Astrocyte of the cerebellum (primary cell): ENCODE data around the gene CDK5R2.
"Not testable (repeated sequence)": the region's sequence is repeated elsewhere in the genome, so short reads cannot be mapped to it uniquely, and the experiment has no call there.

Experiments
- DNase-seq: peaks from one replicate; pipeline ENCODE4 v3.0.0-alpha.2; 2011; ENCODE audit warnings: low read depth
- H3K4me3 ChIP-seq: 2 replicates; pipeline ENCODE4 v1.5.1; 2011; ENCODE audit warnings: mild to moderate bottlenecking, low read depth, low read length, moderate library complexity
- in situ Hi-C: cut with HindIII; loops from 2 replicates; pipeline ENCODE4 v1.10.0; 2017; ENCODE audit warnings: low sequenced_read_pairs
- TF ChIP-seq, protein P1 (sequence below): IDR thresholded peaks from 2 replicates; pipeline ENCODE4 v1.5.1; 2012; ENCODE audit warnings: low read length, low read depth, moderate library complexity, mild to moderate bottlenecking; ENCODE audit errors: missing control alignments

The CDK5R2 gene

DNA sequence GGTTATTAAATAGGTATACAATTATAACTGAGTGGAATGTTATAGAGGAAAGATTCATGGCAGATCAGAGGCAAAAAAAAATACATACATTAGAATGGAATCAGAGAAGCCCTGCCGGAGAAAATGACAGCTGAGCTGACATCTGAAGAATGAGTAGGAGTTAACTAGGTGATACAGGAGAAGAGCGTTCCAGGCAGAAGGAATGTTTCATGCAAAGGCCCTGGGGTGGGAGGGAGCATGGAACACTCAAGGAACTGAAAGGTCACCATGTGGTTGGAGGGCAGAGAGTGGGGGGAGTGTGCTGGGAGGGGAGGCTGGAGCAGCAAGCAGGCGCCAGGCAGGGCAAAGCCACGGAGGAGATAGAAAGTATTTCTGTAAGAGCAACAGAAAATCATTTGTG is 31.6 kb upstream of the CDK5R2 start:
- TF ChIP-seq, protein P1, sequence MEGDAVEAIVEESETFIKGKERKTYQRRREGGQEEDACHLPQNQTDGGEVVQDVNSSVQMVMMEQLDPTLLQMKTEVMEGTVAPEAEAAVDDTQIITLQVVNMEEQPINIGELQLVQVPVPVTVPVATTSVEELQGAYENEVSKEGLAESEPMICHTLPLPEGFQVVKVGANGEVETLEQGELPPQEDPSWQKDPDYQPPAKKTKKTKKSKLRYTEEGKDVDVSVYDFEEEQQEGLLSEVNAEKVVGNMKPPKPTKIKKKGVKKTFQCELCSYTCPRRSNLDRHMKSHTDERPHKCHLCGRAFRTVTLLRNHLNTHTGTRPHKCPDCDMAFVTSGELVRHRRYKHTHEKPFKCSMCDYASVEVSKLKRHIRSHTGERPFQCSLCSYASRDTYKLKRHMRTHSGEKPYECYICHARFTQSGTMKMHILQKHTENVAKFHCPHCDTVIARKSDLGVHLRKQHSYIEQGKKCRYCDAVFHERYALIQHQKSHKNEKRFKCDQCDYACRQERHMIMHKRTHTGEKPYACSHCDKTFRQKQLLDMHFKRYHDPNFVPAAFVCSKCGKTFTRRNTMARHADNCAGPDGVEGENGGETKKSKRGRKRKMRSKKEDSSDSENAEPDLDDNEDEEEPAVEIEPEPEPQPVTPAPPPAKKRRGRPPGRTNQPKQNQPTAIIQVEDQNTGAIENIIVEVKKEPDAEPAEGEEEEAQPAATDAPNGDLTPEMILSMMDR: no peak
- in situ Hi-C loops: no loop called here
- DNase-seq: no peak
- no peak overlapping the region for H3K4me3 ChIP-seq

- H3K4me3 ChIP-seq, DNase-seq, in situ Hi-C loops: not testable (repeated sequence)
Observed at GRCh38 chr2:218930488-218930887, 29.0 kb upstream of the CDK5R2 start.

DNA sequence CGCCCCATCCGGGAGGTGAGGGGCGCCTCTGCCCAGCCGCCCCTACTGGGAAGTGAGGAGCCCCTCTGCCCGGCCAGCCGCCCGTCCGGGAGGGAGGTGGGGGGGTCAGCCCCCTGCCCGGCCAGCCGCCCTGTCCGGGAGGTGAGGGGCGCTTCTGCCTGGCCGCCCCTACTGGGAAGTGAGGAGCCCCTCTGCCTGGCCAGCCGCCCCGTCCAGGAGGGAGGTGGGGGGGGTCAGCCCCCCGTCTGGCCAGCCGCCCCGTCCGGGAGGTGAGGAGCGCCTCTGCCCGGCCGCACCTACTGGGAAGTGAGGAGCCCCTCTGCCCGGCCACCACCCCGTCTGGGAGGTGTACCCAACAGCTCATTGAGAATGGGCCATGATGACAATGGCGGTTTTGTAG is 27.7 kb upstream of the CDK5R2 start:
- in situ Hi-C loops, DNase-seq, H3K4me3 ChIP-seq: not testable (repeated sequence)

DNA sequence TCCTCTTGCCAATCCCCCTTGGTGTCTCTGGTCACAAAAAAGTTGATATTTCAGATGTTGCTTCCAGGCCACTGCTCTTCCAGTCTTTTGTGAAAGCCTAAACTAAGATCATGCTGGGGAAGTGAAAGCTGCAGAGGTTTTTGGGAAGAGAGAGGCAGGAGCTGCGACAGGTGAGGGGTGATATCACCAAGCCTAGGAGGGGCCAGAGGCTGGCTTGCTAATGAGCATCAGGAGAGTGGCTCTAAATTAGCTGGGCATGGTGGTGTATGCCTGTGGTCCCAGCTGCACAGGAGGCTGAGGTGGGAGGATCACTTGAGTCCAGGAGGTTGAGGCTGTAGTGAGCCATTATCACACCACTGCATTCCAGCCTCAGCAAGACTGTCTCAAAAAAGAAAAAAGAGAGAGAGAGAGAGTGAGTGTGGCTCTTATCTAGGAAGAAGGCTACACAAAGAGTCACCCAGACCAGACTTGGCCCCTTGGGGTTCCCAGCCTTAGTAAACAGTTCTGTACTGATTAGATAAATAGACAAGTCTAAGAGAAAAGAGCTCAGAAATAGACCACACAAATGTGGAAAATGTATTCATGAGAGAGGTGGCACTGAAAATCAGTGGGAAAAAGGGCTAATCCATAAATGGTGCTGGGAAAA is 14.6 kb upstream of the CDK5R2 start:
- TF ChIP-seq, protein P1: no peak
- DNase-seq: no peak
- H3K4me3 ChIP-seq: no peak overlapping the region
- in situ Hi-C loops: no loop called here

GRCh38 chr2:218946621-218947020 is 12.8 kb upstream of the CDK5R2 start:
- TF ChIP-seq, protein P1: no peak
- DNase-seq: no peak
- in situ Hi-C loops: no loop called here
- no peak overlapping the region for H3K4me3 ChIP-seq

DNA sequence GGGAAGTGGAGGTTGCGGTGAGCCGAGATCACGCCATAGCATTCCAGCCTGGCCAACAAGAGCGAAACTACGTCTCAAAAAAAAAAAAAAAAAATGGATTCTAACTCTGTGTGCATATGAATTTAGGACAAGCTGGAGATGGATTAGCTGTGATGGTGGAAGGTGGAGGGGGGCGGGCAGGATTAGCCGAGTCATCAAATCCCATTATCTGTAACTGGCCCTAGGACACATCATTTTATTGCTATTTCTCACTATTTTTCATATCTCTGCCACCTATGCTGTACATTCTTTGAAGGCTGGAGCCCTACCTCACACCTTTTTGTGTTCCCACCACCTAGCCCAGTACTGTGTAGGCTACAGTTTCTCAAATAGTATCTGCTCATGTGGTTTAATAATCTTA is 7.3 kb upstream of the CDK5R2 start:
- TF ChIP-seq, protein P1: no peak
- DNase-seq: no peak
- in situ Hi-C loops: no loop called here

DNA sequence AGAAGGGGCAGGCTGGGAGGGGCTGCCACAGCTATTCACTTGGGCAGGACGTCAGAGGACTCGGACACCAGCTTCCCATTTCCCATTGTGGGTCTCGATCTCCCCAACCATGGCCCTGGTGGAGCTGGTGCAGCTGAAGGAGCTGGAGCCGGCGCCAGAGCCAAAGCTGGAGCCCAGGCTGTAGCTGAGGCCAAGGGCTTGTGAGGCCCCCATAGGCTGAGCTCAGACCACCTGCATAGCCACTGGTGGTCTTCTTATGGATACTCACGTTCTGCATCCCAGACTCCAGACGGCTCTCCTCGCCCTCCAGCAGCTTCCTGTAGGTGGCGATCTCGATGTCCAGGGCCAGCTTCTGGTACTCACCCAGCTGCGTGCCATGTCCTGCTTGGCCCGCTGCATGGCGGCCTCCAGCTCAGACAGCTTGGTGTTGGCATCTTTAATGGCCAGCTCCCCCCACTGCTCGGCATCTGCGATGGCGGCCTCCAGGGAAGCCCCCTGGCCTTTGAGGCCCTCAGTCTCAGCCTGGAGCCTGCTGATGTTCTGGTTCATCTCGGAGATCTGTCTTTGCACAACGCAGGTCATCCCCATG is 6.0 kb upstream of the CDK5R2 start:
- no peak overlapping the region for H3K4me3 ChIP-seq
- TF ChIP-seq, protein P1: no peak
- DNase-seq: no peak
- in situ Hi-C loops: no loop called here

More for the DNA sequence above, 7.3 kb upstream of the CDK5R2 start:
- no peak overlapping the region for H3K4me3 ChIP-seq
